Measurements from ENCODE around the gene CHTF8. TPM values are rescaled to one million over a fixed set of nuclear protein-coding genes. Genes with fewer than 3 reads are reported as not detected.

CHTF8 gene
- total RNA-seq, 4 donors from 2014 or later = 95.8 to 124 (median 104) TPM

Small RNAs within 50 kb of the gene (small RNA-seq; reads per million reads assigned to genes)
- gene RNU6-22P = not detected

Other genes with a start within 250 kb of the CHTF8 start
- gene HAS3, start 26.9 kb downstream of the CHTF8 start, total RNA-seq = 1 to 10 TPM; 3.5 to 9.1 (median 7.5) TPM
- gene UTP4, start 61 bp upstream of the CHTF8 start, total RNA-seq = 10 to 100 TPM; 22.4 to 33.1 (median 24.1) TPM
- 10 to 100 TPM; 58.0 to 99.5 (median 96.7) TPM for gene SNTB2, start 54.6 kb upstream of the CHTF8 start, total RNA-seq
- 10 to 100 TPM; 33.5 to 47.5 (median 43.2) TPM for gene VPS4A, start 178.8 kb upstream of the CHTF8 start, total RNA-seq
- 10 to 100 TPM; 35.2 to 57.0 (median 51.0) TPM for gene PDF, start 198.0 kb upstream of the CHTF8 start, total RNA-seq
- 10 to 100 TPM; 63.3 to 84.2 (median 74.7) TPM for gene COG8, start 207.0 kb upstream of the CHTF8 start, total RNA-seq
- gene NIP7, start 207.2 kb upstream of the CHTF8 start, total RNA-seq = 10 to 100 TPM in 3 of 4 donors, 1 to 10 TPM in 1; 9.8 to 17.5 (median 14.7) TPM
- 1 to 10 TPM in 1 of 4 donors, not detected in 3; 4.1 TPM for gene TMED6, start 219.2 kb upstream of the CHTF8 start, total RNA-seq

Measured in thyroid gland (tissue), 4 donors.